K562 (cell line): ENCODE data around the gene OR51B2. TPM values are rescaled to one million over a fixed set of nuclear protein-coding genes. Genes with fewer than 3 reads are reported as not detected.

Experiments used
- GATAD2B ChIP-seq: fragments of 450-650 bp; IDR thresholded peaks from 2 replicates; pipeline ENCODE4 v1.6.1; 2017; ENCODE audit warnings: mild to moderate bottlenecking, borderline replicate concordance
- KDM5B ChIP-seq: fragments of 200-600 bp; sonication (generic); IDR thresholded peaks from 2 replicates; pipeline ENCODE4 v1.6.1; 2012; ENCODE audit warnings: low read depth, mild to moderate bottlenecking, moderate library complexity, low read length, control low read depth, inconsistent platforms; ENCODE audit not compliant: insufficient replicate concordance
- KHSRP ChIP-seq: fragments of 450-650 bp; IDR thresholded peaks from 2 replicates; pipeline ENCODE4 v1.6.1; 2017
- NCOA1 ChIP-seq: fragments of 450-650 bp; IDR thresholded peaks from 2 replicates; pipeline ENCODE4 v1.6.1; 2016; ENCODE audit warnings: low read depth
- ZKSCAN8 ChIP-seq: fragments of 200-800 bp; sonication (Bioruptor generic); IDR thresholded peaks from 2 replicates; pipeline ENCODE4 v1.6.1; 2016; ENCODE audit warnings: missing genetic modification characterization, missing compliant biosample characterization
- ZMIZ1 ChIP-seq, 2 experiments: fragments of 150-350 bp in 1 of 2; IDR thresholded peaks; 2 replicates each; pipeline ENCODE4 v1.6.1; 2012 to 2016; ENCODE audit warnings: low read depth in 2 of 2, low read length in 2 of 2, mild to moderate bottlenecking in 1 of 2, moderate library complexity in 1 of 2
- polyA plus RNA-seq, 8 experiments: library from polyadenylated mRNA; depleted of rRNA in 4 of 8; stranded (reverse) in 5 of 8; unstranded in 3 of 8; fragments of >200 nt; fragmentation: Nextera tagmentation in 2 of 8; fragmentation: Illumina TruSeq in 1 of 8; extraction: Ambion mirVana in 2 of 8; extraction: Trizol in 1 of 8; gene quantifications; 2 replicates each; pipeline versions ENCODE4 v1.2.1 to v1.2.3, GENCODE V29; 2011 to 2014; ENCODE audit warnings: inconsistent platforms in 1 of 8, missing spikeins in 1 of 8
- total RNA-seq, 7 experiments: library from RNA; depleted of rRNA in 6 of 7; stranded (reverse); fragments of >200 nt in 6 of 7; fragmentation: Illumina TruSeq in 2 of 7; extraction: Trizol in 2 of 7; gene quantifications; 2 replicates each; pipeline versions ENCODE4 v1.2.1 to v1.2.3, GENCODE V29; 2011 to 2021; ENCODE audit warnings: low replicate concordance in 1 of 7
- TF ChIP-seq, protein P1 (sequence below), 2 experiments: fragments of 450-650 bp; IDR thresholded peaks; 2 replicates each; pipeline ENCODE4 v1.6.1; 2016; ENCODE audit warnings: mild to moderate bottlenecking in 2 of 2, borderline replicate concordance in 1 of 2, low read depth in 1 of 2, moderate library complexity in 1 of 2
- TF ChIP-seq, protein P2 (sequence below): fragments of 450-650 bp; formaldehyde crosslinking; IDR thresholded peaks from 2 replicates; pipeline ENCODE4 v1.4.0; 2020; ENCODE audit warnings: mild to moderate bottlenecking, moderate library complexity

The OR51B2 gene
- total and polyA plus RNA-seq, 9 of the 15 experiments (the other 6 are each of a cell fraction or from before 2014, with no cell fraction given): 0.38 to 6.6 (median 4.0) TPM

DNA sequence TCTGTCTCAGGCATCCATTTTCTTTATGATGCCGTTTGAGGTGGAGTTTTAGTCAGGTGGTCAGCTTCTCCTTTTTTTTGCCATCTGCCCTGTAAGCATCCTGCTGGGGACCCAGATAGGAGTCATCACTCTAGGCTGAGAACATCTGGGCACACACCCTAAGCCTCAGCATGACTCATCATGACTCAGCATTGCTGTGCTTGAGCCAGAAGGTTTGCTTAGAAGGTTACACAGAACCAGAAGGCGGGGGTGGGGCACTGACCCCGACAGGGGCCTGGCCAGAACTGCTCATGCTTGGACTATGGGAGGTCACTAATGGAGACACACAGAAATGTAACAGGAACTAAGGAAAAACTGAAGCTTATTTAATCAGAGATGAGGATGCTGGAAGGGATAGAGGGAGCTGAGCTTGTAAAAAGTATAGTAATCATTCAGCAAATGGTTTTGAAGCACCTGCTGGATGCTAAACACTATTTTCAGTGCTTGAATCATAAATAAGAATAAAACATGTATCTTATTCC lies 43.5 kb downstream of the OR51B2 start (continued):
- TF ChIP-seq, protein P1, sequence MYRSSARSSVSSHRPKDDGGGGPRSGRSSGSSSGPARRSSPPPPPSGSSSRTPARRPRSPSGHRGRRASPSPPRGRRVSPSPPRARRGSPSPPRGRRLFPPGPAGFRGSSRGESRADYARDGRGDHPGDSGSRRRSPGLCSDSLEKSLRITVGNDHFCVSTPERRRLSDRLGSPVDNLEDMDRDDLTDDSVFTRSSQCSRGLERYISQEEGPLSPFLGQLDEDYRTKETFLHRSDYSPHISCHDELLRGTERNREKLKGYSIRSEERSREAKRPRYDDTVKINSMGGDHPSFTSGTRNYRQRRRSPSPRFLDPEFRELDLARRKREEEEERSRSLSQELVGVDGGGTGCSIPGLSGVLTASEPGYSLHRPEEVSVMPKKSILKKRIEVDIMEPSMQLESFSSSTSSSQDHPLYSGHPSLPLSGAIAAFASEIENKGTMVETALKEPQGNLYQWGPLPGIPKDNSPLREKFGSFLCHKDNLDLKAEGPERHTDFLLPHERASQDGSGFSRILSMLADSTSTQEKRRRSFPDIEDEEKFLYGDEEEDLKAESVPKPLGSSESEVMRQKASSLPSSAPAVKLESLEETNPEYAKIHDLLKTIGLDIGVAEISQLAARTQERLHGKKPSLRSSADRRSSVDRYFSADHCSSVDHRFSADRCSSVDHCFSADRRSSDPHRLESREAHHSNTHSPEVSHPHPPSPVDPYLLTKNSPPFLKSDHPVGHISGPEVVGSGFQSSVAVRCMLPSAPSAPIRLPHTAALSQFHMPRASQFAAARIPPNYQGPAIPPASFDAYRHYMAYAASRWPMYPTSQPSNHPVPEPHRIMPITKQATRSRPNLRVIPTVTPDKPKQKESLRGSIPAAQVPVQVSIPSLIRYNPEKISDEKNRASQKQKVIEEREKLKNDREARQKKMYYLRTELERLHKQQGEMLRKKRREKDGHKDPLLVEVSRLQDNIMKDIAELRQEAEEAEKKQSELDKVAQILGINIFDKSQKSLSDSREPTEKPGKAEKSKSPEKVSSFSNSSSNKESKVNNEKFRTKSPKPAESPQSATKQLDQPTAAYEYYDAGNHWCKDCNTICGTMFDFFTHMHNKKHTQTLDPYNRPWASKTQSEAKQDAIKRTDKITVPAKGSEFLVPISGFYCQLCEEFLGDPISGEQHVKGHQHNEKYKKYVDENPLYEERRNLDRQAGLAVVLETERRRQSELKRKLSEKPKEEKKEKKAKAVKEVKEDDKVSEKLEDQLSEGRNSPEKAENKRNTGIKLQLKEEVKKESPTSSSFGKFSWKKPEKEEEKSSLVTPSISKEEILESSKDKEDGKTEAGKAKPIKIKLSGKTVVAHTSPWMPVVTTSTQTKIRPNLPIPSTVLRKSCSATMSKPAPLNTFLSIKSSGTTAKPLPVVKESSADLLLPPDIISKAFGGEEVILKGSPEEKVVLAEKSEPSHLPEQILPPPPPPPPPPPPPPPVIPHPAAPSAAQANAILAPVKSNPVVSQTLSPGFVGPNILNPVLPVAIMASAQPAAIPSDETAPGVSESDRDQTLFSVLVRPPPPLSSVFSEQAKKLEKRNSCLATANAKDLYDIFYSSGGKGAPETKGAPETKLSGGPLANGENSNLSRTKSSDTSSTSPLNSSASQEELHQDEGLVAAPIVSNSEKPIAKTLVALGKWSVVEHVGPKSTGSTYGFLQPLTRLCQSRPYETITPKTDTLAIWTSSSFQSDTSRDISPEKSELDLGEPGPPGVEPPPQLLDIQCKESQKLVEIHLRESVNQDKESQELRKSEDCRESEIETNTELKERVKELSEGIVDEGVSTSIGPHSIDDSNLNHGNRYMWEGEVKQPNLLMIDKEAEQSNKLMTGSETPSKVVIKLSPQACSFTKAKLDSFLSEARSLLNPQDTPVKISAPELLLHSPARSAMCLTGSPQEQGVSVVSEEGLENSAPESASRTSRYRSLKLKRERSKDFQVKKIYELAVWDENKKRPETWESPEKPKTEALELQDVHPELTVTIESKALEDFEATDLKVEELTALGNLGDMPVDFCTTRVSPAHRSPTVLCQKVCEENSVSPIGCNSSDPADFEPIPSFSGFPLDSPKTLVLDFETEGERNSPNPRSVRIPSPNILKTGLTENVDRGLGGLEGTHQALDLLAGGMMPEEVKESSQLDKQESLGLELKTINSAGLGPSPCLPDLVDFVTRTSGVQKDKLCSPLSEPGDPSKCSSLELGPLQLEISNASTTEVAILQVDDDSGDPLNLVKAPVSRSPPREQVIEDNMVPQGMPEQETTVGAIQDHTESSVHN (IDR thresholded peaks at IDR 0.05; ENCODE audit: borderline replicate concordance in 1 of 2, low read depth in 1 of 2): peak in 1 of 2 experiments; percentile 99; a peak in 2 of 4 replicates
- TF ChIP-seq ZKSCAN8 (CRISPR knock-in tag) (peak; percentile 82), KDM5B (no peak), NCOA1 (peak; percentile 95), ZMIZ1 (IDR thresholded peaks at IDR 0.05; ENCODE audit: low read depth in 2 of 2, low read length in 2 of 2) (peak in 1 of 2 experiments; percentile 97; a peak in 2 of 4 replicates), GATAD2B (peak; percentile 70), KHSRP (0 out of 2 replicates have a peak, but pooled peaks have one; percentile 53)
- TF ChIP-seq, protein P2, sequence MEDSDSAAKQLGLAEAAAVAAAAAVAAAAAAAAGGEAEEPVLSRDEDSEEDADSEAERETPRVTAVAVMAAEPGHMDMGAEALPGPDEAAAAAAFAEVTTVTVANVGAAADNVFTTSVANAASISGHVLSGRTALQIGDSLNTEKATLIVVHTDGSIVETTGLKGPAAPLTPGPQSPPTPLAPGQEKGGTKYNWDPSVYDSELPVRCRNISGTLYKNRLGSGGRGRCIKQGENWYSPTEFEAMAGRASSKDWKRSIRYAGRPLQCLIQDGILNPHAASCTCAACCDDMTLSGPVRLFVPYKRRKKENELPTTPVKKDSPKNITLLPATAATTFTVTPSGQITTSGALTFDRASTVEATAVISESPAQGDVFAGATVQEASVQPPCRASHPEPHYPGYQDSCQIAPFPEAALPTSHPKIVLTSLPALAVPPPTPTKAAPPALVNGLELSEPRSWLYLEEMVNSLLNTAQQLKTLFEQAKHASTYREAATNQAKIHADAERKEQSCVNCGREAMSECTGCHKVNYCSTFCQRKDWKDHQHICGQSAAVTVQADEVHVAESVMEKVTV (CRISPR knock-in tag): 0 out of 2 replicates have a peak, but pooled peaks have one; percentile 24
